Lower leg skin (tissue), 3 donors: ENCODE measurements around the gene PIM2.

ENCODE experiments used
- CTCF ChIP-seq, 3 donors: fragments of 450-650 bp; IDR thresholded peaks; one replicate each; pipeline ENCODE4 v1.5.1; 2016; ENCODE audit warnings: antibody characterized with exemption in 3 of 3, mild to moderate bottlenecking in 3 of 3, moderate library complexity in 2 of 3
- POLR2A ChIP-seq, 2 donors: fragments of 450-650 bp; IDR thresholded peaks; one replicate each; pipeline ENCODE4 v1.6.1; 2016 to 2017; ENCODE audit warnings: antibody characterized with exemption in 2 of 2, mild to moderate bottlenecking in 1 of 2, moderate library complexity in 1 of 2

DNA sequence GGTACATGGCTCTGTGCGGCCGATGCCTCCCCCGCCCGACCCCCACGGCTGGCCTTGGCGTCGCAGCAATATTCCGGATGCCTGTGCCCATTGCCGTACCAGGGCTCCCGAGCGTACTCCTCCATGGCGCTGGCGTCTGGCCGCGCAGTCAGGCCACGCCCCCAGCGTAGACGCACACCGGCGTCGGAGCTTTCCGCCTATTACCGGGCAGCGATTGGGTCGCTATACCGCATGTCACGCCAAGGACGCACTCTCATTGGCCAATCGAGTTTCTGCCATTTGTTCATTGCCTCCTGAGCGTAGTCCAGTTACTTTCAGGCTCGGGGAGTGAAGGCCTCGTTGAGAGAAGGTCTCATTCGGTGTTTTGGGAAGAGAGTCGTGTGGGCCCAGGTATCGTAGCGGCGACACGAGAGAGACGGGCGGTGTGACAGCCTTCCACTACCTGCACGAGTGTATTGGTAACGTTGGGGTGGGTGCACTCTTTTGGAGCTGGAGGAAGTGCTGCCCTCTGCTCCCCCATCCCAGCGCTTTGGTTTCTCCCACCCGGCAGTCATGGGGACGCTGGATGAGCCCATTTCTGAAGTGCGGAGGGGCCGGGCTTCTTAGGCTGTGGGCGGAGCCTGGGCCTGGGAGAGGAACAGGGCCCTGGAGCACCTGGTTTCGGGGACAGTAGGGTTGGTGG, 21.1 kb downstream of the PIM2 start, which contains the start of the genes PQBP1 and TIMM17B:
- TF ChIP-seq CTCF (IDR thresholded peaks at IDR 0.05), result no peak
- TF ChIP-seq POLR2A (IDR thresholded peaks at IDR 0.05), result peak in 1 of 2 donors; percentile 12
